AG09309 (cell line): ENCODE results near the gene DGKG.

Experiments
- DNase-seq: peaks from one replicate; pipeline ENCODE4 v3.0.0-alpha.2; 2010; ENCODE audit warnings: low read depth
- H3K4me3 ChIP-seq: 2 replicates; pipeline ENCODE4 v1.5.1; 2011; ENCODE audit warnings: mild to moderate bottlenecking, low read depth, low read length, moderate library complexity; ENCODE audit not compliant: control insufficient read depth
- CTCF ChIP-seq: IDR thresholded peaks from 2 replicates; pipeline ENCODE4 v1.5.1; 2011; ENCODE audit warnings: mild to moderate bottlenecking, low read depth, low read length, inconsistent platforms; ENCODE audit not compliant: insufficient read depth, control insufficient read depth; ENCODE audit errors: missing control alignments

DGKG gene

GRCh38 chr3:186108106-186108940 lies 253.7 kb downstream of the DGKG start:
- H3K4me3 ChIP-seq, result peak overlapping the region; percentile 72
- DNase-seq, result no peak
- TF ChIP-seq CTCF, result no peak

GRCh38 chr3:186107215-186108105 lies 254.6 kb downstream of the DGKG start:
- peak overlapping the region; percentile 72 for H3K4me3 ChIP-seq
- no peak for TF ChIP-seq CTCF
- no peak for DNase-seq

- TF ChIP-seq CTCF, result no peak
- H3K4me3 ChIP-seq, result no peak overlapping the region
- DNase-seq, result no peak
Observed at GRCh38 chr3:186105543-186105942, 256.5 kb downstream of the DGKG start.

- DNase-seq, result no peak
- no peak for TF ChIP-seq CTCF
- H3K4me3 ChIP-seq, result no peak overlapping the region
Observed at GRCh38 chr3:186102687-186103086, 259.3 kb downstream of the DGKG start.

GRCh38 chr3:186100398-186100797 lies 261.6 kb downstream of the DGKG start:
- no peak overlapping the region for H3K4me3 ChIP-seq
- TF ChIP-seq CTCF, result no peak

GRCh38 chr3:186099178-186099577 lies 262.9 kb downstream of the DGKG start:
- TF ChIP-seq CTCF, result no peak
- DNase-seq, result no peak
- no peak overlapping the region for H3K4me3 ChIP-seq

More at GRCh38 chr3:186100398-186100797, 261.6 kb downstream of the DGKG start:
- no peak for DNase-seq
